ENCODE results near the gene SLC6A4. TPM values are rescaled to one million over a fixed set of nuclear protein-coding genes. Genes with fewer than 3 reads are reported as not detected.

The SLC6A4 gene
- total and polyA plus RNA-seq, 2 of the 8 experiments (the other 6 are each of a cell fraction or from before 2014, with no cell fraction given) = 0.09 to 0.33 TPM

DNA sequence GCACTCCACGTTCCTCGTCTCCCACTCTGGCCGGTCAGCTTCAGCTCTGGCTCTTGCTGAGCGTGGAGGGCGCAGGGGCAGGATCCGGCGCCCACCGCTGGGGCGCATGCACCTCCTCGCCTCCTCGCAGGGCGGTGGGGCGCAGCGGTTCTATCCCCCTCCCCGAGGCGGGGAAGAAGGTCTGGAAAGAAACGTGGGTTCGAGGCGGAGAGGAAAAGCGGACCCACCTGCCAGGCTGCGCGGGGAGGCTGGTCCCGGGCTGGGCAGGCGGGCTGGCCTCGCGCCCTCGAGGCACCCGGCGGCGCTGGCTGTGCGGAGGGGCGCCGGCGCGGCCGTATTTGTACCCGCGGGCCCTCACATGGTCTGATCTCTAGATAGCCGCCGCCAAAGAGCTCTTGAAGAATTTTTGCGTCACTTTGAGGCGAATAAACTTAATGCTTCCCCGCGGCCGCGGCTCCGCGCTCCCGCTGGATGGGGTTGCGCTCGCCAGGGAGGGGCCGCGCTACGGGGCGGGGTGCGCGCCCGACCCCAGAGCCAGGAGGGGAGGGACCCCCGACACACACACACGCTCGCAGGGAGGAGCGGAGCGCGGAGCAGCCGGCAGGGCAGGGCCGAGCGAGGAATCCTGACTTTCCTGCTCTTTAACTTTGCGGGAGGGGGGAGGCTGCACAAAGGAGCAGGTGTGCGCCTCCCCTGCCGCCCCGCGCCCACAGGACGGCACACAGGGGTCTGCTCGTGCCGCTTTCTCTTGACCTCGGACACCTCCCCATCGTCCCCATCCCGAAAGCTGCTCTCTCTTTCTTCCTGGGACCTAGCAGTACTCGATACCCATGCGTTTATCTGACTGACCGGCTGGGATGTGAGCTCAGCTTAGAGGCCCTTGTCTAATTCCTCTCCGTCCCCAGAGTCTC lies at the start of gene SLC6A4 (continued):
- TF ChIP-seq ZNF274 (IDR thresholded peaks at IDR 0.05; ENCODE audit: borderline replicate concordance, extremely low read depth, low read length) = no peak
- no peak for TF ChIP-seq TCF12 (IDR thresholded peaks at IDR 0.05; ENCODE audit: low read depth, low read length)
- 0 out of 2 replicates have a peak, but pooled peaks have one; percentile 13 for TF ChIP-seq PHF8 (conservative IDR thresholded peaks at IDR 0.05; ENCODE audit: low read depth, low read length)
- TF ChIP-seq POU5F1 (IDR thresholded peaks at IDR 0.05; ENCODE audit: low read depth, low read length) = no peak
- TF ChIP-seq BRCA1 (IDR thresholded peaks at IDR 0.05; ENCODE audit: low read depth, low read length) = no peak
- TF ChIP-seq POLR2AphosphoS5 (IDR thresholded peaks at IDR 0.05; ENCODE audit: low read depth, low read length) = no peak
- peak; percentile 87 for TF ChIP-seq SUZ12 (IDR thresholded peaks at IDR 0.05; ENCODE audit: low read length)
- TF ChIP-seq, protein P1, sequence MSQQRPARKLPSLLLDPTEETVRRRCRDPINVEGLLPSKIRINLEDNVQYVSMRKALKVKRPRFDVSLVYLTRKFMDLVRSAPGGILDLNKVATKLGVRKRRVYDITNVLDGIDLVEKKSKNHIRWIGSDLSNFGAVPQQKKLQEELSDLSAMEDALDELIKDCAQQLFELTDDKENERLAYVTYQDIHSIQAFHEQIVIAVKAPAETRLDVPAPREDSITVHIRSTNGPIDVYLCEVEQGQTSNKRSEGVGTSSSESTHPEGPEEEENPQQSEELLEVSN (IDR thresholded peaks at IDR 0.05) = peak; percentile 96
- no peak for TF ChIP-seq HDAC6 (IDR thresholded peaks at IDR 0.05; ENCODE audit: low read depth, low read length)
- no peak for TF ChIP-seq SP1 (IDR thresholded peaks at IDR 0.05; ENCODE audit: low read depth, low read length)
- TF ChIP-seq CHD1 (IDR thresholded peaks at IDR 0.05; ENCODE audit: low read depth, low read length) = no peak
- TF ChIP-seq SIN3A (conservative IDR thresholded peaks at IDR 0.05 in 1 of 2, IDR thresholded peaks at IDR 0.05 in 1 of 2; ENCODE audit: low read depth in 1 of 2, low read length in 2 of 2) = no peak
- peak; percentile 77 for TF ChIP-seq ASH2L (IDR thresholded peaks at IDR 0.05; ENCODE audit: low read length)
- peak; percentile 81 for TF ChIP-seq RNF2 (IDR thresholded peaks at IDR 0.05; ENCODE audit: borderline replicate concordance, low read depth, low read length, missing control alignments, poor library complexity, severe bottlenecking)
- TF ChIP-seq TAF1 (IDR thresholded peaks at IDR 0.05; ENCODE audit: low read depth, low read length) = no peak
- peak; percentile 96 for TF ChIP-seq KDM4A (IDR thresholded peaks at IDR 0.05; ENCODE audit: low read depth, low read length, severe bottlenecking)

All from H1 (cell line).